H9 (cell line): Measurements from ENCODE around the gene FAM216A. TPM values are rescaled to one million over a fixed set of nuclear protein-coding genes. Genes with fewer than 3 reads are reported as not detected.

Source experiments
- DNase-seq: peaks from one replicate; pipeline ENCODE4 v3.0.0-alpha.2; 2017
- H2AFZ ChIP-seq: one replicate; pipeline ENCODE4 v1.6.1; 2013; ENCODE audit warnings: mild to moderate bottlenecking, low read length, control low read depth, moderate library complexity
- H2AK5ac ChIP-seq: 2 replicates; pipeline ENCODE4 v1.6.1; 2013; ENCODE audit warnings: low read length, control low read depth, mixed read lengths; ENCODE audit not compliant: insufficient read length
- H2BK120ac ChIP-seq: one replicate; pipeline ENCODE4 v1.6.1; 2013; ENCODE audit warnings: low read depth, mild to moderate bottlenecking, low read length, control low read depth, inconsistent platforms; ENCODE audit not compliant: poor library complexity, severe bottlenecking
- H2BK12ac ChIP-seq: 2 replicates; pipeline ENCODE4 v1.6.1; 2013; ENCODE audit warnings: low read length, control low read depth, mixed read lengths, low read depth; ENCODE audit not compliant: insufficient read length
- H2BK15ac ChIP-seq: 2 replicates; pipeline ENCODE4 v1.6.1; 2013; ENCODE audit warnings: low read depth, low read length, control low read depth
- H2BK20ac ChIP-seq: one replicate; pipeline ENCODE4 v1.6.1; 2013; ENCODE audit warnings: low read depth, mild to moderate bottlenecking, low read length, control low read depth, inconsistent platforms; ENCODE audit not compliant: poor library complexity, severe bottlenecking
- H2BK5ac ChIP-seq: 2 replicates; pipeline ENCODE4 v1.6.1; 2013; ENCODE audit warnings: low read length, control low read depth, mixed read lengths; ENCODE audit not compliant: insufficient read length
- H3K14ac ChIP-seq: 2 replicates; pipeline ENCODE4 v1.6.1; 2013; ENCODE audit warnings: low read length, control low read depth; ENCODE audit not compliant: insufficient read depth
- H3K18ac ChIP-seq: 2 replicates; pipeline ENCODE4 v1.6.1; 2013; ENCODE audit warnings: low read depth, mild to moderate bottlenecking, mixed read lengths, low read length, control low read depth; ENCODE audit not compliant: insufficient read length
- H3K23ac ChIP-seq: 2 replicates; pipeline ENCODE4 v1.6.1; 2013; ENCODE audit warnings: low read length, control low read depth, mixed read lengths, low read depth; ENCODE audit not compliant: insufficient read length
- H3K23me2 ChIP-seq: 2 replicates; pipeline ENCODE4 v1.6.1; 2013; ENCODE audit warnings: low read depth, mild to moderate bottlenecking, mixed read lengths, low read length, control low read depth; ENCODE audit not compliant: insufficient read length, poor library complexity, severe bottlenecking
- H3K27ac ChIP-seq: 2 replicates; pipeline ENCODE4 v1.5.1; 2013; ENCODE audit warnings: low read length, control low read depth, mixed read lengths, low read depth; ENCODE audit not compliant: insufficient read length
- H3K27me3 ChIP-seq: 2 replicates; pipeline ENCODE4 v1.6.1; 2013; ENCODE audit warnings: low read length, control low read depth, inconsistent platforms; ENCODE audit not compliant: insufficient read depth
- H3K4ac ChIP-seq: 2 replicates; pipeline ENCODE4 v1.6.1; 2013; ENCODE audit warnings: low read depth, mild to moderate bottlenecking, control low read depth, inconsistent platforms, low read length, moderate library complexity
- H3K4me1 ChIP-seq: 2 replicates; pipeline ENCODE4 v1.6.1; 2013; ENCODE audit warnings: low read length, control low read depth, inconsistent platforms; ENCODE audit not compliant: insufficient read depth
- H3K4me2 ChIP-seq: 2 replicates; pipeline ENCODE4 v1.6.1; 2013; ENCODE audit warnings: low read length, control low read depth, mixed read lengths; ENCODE audit not compliant: insufficient read length, insufficient read depth
- H3K56ac ChIP-seq: 2 replicates; pipeline ENCODE4 v1.6.1; 2013; ENCODE audit warnings: low read depth, mild to moderate bottlenecking, mixed read lengths, low read length, control low read depth; ENCODE audit not compliant: insufficient read length
- H3K79me1 ChIP-seq: 2 replicates; pipeline ENCODE4 v1.6.1; 2013; ENCODE audit warnings: low read depth, mild to moderate bottlenecking, moderate library complexity, low read length, control low read depth, inconsistent platforms; ENCODE audit not compliant: insufficient read depth, poor library complexity, severe bottlenecking
- H3K79me2 ChIP-seq: 2 replicates; pipeline ENCODE4 v1.6.1; 2013; ENCODE audit warnings: low read length, control low read depth, inconsistent platforms; ENCODE audit not compliant: insufficient read depth
- H3K9ac ChIP-seq: 2 replicates; pipeline ENCODE4 v1.6.1; 2013; ENCODE audit warnings: low read length, control low read depth, mixed read lengths; ENCODE audit not compliant: insufficient read length; ENCODE audit errors: extremely low read depth
- H3K9me3 ChIP-seq: one replicate; pipeline ENCODE4 v1.6.1; 2013; ENCODE audit warnings: low read depth, low read length, inconsistent platforms; ENCODE audit not compliant: control insufficient read depth
- H3T11ph ChIP-seq: one replicate; pipeline ENCODE4 v1.6.1; 2013; ENCODE audit warnings: mild to moderate bottlenecking, low read length, control low read depth, inconsistent platforms
- H4K20me1 ChIP-seq: one replicate; pipeline ENCODE4 v1.6.1; 2013; ENCODE audit not compliant: control insufficient read depth, insufficient read length, insufficient read depth
- H4K5ac ChIP-seq: 2 replicates; pipeline ENCODE4 v1.6.1; 2013; ENCODE audit warnings: low read depth, mild to moderate bottlenecking, mixed read lengths, low read length, control low read depth; ENCODE audit not compliant: insufficient read length
- H4K8ac ChIP-seq: replicated peaks from 2 replicates; pipeline ENCODE4 v1.6.1; 2013; ENCODE audit warnings: low read length, control low read depth, mixed read lengths, low read depth; ENCODE audit not compliant: insufficient read length
- H4K91ac ChIP-seq: 2 replicates; pipeline ENCODE4 v1.6.1; 2013; ENCODE audit warnings: low read depth, mild to moderate bottlenecking, moderate library complexity, mixed read lengths, low read length, control low read depth; ENCODE audit not compliant: insufficient read length
- H3K27ac Mint-ChIP-seq, 3 experiments: 2 replicates in 2 of 3; 3 replicates in 1 of 3; pipeline ENCODE4 v1.8.0; 2020 to 2021; ENCODE audit warnings: mixed read lengths in 3 of 3, mild to moderate bottlenecking in 1 of 3, moderate library complexity in 1 of 3
- H3K27me3 Mint-ChIP-seq: 2 replicates; pipeline ENCODE4 v1.8.0; 2021; ENCODE audit warnings: low read depth, mild to moderate bottlenecking, moderate library complexity, mixed read lengths
- H3K36me3 Mint-ChIP-seq, 3 experiments: 2 replicates in 2 of 3; 3 replicates in 1 of 3; pipeline ENCODE4 v1.8.0; 2020 to 2021; ENCODE audit warnings: low read depth in 3 of 3, mixed read lengths in 3 of 3; ENCODE audit not compliant: insufficient read depth in 1 of 3
- H3K4me1 Mint-ChIP-seq, 2 experiments: 2 replicates each; pipeline ENCODE4 v1.8.0; 2020; ENCODE audit warnings: mixed read lengths in 2 of 2
- H3K4me3 Mint-ChIP-seq, 2 experiments: 2 replicates in 1 of 2; 3 replicates in 1 of 2; pipeline ENCODE4 v1.8.0; 2020 to 2021; ENCODE audit warnings: mild to moderate bottlenecking in 2 of 2, mixed read lengths in 2 of 2, moderate library complexity in 1 of 2
- H3K9me3 Mint-ChIP-seq, 2 experiments: 2 replicates in 1 of 2; 3 replicates in 1 of 2; pipeline ENCODE4 v1.8.0; 2020; ENCODE audit warnings: mild to moderate bottlenecking in 2 of 2, mixed read lengths in 2 of 2, moderate library complexity in 1 of 2
- WGBS: extraction: QIAGEN DNeasy Blood & Tissue Kit; methylation state at CpG from one replicate; pipeline ENCODE4 v1.1.7; 2013; ENCODE audit warnings: missing lambda C conversion rate, low lambda C conversion rate, mixed read lengths; ENCODE audit not compliant: insufficient read length; ENCODE audit errors: extremely low coverage; 5-methylcytosine and 5-hydroxymethylcytosine counted together
- total RNA-seq: library from RNA; stranded (reverse); gene quantifications from 2 replicates; pipeline ENCODE4 v1.2.1, GENCODE V29; 2021
- TF ChIP-seq, protein P1 (sequence below): fragments of 200-600 bp; sonication (generic); conservative IDR thresholded peaks from 3 replicates; pipeline ENCODE4 v1.8.0; 2021; ENCODE audit warnings: antibody characterized with exemption, mild to moderate bottlenecking

The FAM216A gene
- total RNA-seq, 1 experiment from 2014 or later = 18.1 TPM

DNA sequence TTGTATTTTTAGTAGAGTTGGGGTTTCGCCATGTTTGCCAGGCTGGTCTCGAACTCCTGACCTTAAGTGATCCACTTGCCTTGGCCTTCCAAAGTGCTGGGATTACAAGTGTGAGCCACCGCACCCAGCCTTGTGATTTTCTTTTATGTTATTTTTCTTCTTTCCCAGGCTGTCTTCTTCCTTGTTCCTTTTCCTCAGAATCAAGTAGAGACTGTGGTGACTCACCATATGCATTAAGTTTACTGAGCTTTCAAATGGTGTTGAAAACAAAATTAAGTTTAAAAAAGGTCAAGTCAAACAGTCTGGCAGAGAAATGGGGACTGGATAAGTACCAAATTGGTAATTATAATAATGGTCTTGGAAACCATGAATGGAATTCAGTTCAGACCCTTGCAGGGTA, 24.2 kb upstream of the FAM216A start:
- TF ChIP-seq, protein P1, sequence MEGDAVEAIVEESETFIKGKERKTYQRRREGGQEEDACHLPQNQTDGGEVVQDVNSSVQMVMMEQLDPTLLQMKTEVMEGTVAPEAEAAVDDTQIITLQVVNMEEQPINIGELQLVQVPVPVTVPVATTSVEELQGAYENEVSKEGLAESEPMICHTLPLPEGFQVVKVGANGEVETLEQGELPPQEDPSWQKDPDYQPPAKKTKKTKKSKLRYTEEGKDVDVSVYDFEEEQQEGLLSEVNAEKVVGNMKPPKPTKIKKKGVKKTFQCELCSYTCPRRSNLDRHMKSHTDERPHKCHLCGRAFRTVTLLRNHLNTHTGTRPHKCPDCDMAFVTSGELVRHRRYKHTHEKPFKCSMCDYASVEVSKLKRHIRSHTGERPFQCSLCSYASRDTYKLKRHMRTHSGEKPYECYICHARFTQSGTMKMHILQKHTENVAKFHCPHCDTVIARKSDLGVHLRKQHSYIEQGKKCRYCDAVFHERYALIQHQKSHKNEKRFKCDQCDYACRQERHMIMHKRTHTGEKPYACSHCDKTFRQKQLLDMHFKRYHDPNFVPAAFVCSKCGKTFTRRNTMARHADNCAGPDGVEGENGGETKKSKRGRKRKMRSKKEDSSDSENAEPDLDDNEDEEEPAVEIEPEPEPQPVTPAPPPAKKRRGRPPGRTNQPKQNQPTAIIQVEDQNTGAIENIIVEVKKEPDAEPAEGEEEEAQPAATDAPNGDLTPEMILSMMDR = no peak

More for the DNA sequence above, 24.2 kb upstream of the FAM216A start:
- Histone ChIP-seq H3K18ac (no peak overlapping the region), H3K23me2 (no peaks in the 10 kb centered on the region), H3K27me3 (no peaks in the 10 kb centered on the region), H3K9me3 (no peaks in the 10 kb centered on the region), H4K8ac (no peak overlapping the region), H3K4me1 (no peaks in the 10 kb centered on the region), H3K4me2 (no peak overlapping the region), H3K23ac (no peak overlapping the region), H2BK120ac (no peak overlapping the region), H4K5ac (no peak overlapping the region), H3T11ph (no peak overlapping the region), H2BK5ac (no peak overlapping the region), H3K4ac (no peak overlapping the region), H2AK5ac (no peak overlapping the region), H4K91ac (no peak overlapping the region), H3K79me1 (peaks cover 7% of the 10 kb centered on the region), H2BK20ac (no peak overlapping the region), H3K27ac (no peak overlapping the region), H2BK15ac (no peak overlapping the region), H3K79me2 (peaks cover 3% of the 10 kb centered on the region; the same call in 1 of the 2 replicates), H4K20me1 (no peaks in the 10 kb centered on the region), H3K9ac (no peak overlapping the region), H2AFZ (no peak overlapping the region), H3K14ac (no peak overlapping the region), H2BK12ac (no peak overlapping the region), H3K56ac (no peak overlapping the region)
- H3K4me3 Mint-ChIP-seq = no peak overlapping the region
- no CpG with 5 or more reads among the region's 3 CpGs for WGBS
- H3K27ac Mint-ChIP-seq = no peak overlapping the region
- no peaks in the 10 kb centered on the region for H3K27me3 Mint-ChIP-seq
- no peak for DNase-seq
- peaks cover 18 to 58% (median 43%) of the 10 kb centered on the region in 3 experiments; a peak in 6 of 7 replicates for H3K36me3 Mint-ChIP-seq
- H3K4me1 Mint-ChIP-seq = peaks cover 4 to 6% of the 10 kb centered on the region in 2 experiments
- H3K9me3 Mint-ChIP-seq = no peaks in the 10 kb centered on the region; a peak in 1 of 5 replicates
